Smooth muscle cell (in vitro differentiated cells): ENCODE data around the gene PRSS50. TPM values are rescaled to one million over a fixed set of nuclear protein-coding genes. Genes with fewer than 3 reads are reported as not detected.

Experiments
- DNase-seq: peaks from one replicate; lab custom pipeline; 2025; ENCODE audit not compliant: unreplicated experiment; lab: John Stamatoyannopoulos, UW
- H2AFZ ChIP-seq: fragments of 200-600 bp; sonication (generic); 2 replicates; pipeline ENCODE4 v1.6.0; 2016; ENCODE audit warnings: antibody characterized with exemption, low read depth, mild to moderate bottlenecking
- H3F3A ChIP-seq: fragments of 200-600 bp; sonication (generic); 2 replicates; pipeline ENCODE4 v1.6.0; 2017; ENCODE audit warnings: antibody characterized with exemption, low read depth
- H3K27ac ChIP-seq: fragments of 200-600 bp; sonication (generic); 2 replicates; pipeline ENCODE4 v1.5.1; 2016; ENCODE audit warnings: low read depth, mild to moderate bottlenecking
- H3K27me3 ChIP-seq: fragments of 200-600 bp; sonication (generic); 2 replicates; pipeline ENCODE4 v1.6.1; 2016; ENCODE audit warnings: low read depth, mild to moderate bottlenecking
- H3K36me3 ChIP-seq: fragments of 200-600 bp; sonication (generic); 2 replicates; pipeline ENCODE4 v1.5.1; 2016; ENCODE audit warnings: low read depth
- H3K4me1 ChIP-seq: fragments of 200-600 bp; sonication (generic); 2 replicates; pipeline ENCODE4 v1.5.1; 2016; ENCODE audit warnings: low read depth
- H3K4me2 ChIP-seq: fragments of 200-600 bp; sonication (generic); 2 replicates; pipeline ENCODE4 v1.6.0; 2016; ENCODE audit warnings: mild to moderate bottlenecking
- H3K4me3 ChIP-seq: fragments of 200-600 bp; sonication (generic); 2 replicates; pipeline ENCODE4 v1.5.1; 2016; ENCODE audit warnings: mild to moderate bottlenecking
- H3K79me2 ChIP-seq: fragments of 200-600 bp; sonication (generic); 2 replicates; pipeline ENCODE4 v1.6.0; 2016; ENCODE audit warnings: low read depth, mild to moderate bottlenecking
- H3K9ac ChIP-seq: fragments of 200-600 bp; sonication (generic); 2 replicates; pipeline ENCODE4 v1.6.0; 2016; ENCODE audit warnings: low read depth
- H3K9me3 ChIP-seq: fragments of 200-600 bp; sonication (generic); replicated peaks from 2 replicates; pipeline ENCODE4 v1.5.1; 2016; ENCODE audit warnings: low read depth
- H4K20me1 ChIP-seq: fragments of 200-600 bp; sonication (generic); 2 replicates; pipeline ENCODE4 v1.6.0; 2016; ENCODE audit warnings: low read depth
- WGBS: methylation state at CpG from one replicate; pipeline ENCODE4 v1.1.7; 2016; ENCODE audit warnings: low lambda C conversion rate; 5-methylcytosine and 5-hydroxymethylcytosine counted together
- polyA plus RNA-seq: library from polyadenylated mRNA; unstranded; fragments of >200 nt; fragmentation: Nextera tagmentation; extraction: Ambion mirVana; gene quantifications from 2 replicates; pipeline ENCODE4 v1.2.1, GENCODE V29; 2016
- total RNA-seq: library from RNA; depleted of rRNA; stranded (reverse); fragments of >200 nt; gene quantifications from 2 replicates; pipeline ENCODE4 v1.2.3, GENCODE V29; 2014
- TF ChIP-seq, protein P1 (sequence below): fragments of 200-600 bp; sonication (generic); IDR thresholded peaks from 2 replicates; pipeline ENCODE4 v1.5.1; 2017; ENCODE audit warnings: borderline replicate concordance, mild to moderate bottlenecking, antibody characterized with exemption; ENCODE audit not compliant: insufficient read depth, poor library complexity, severe bottlenecking

The PRSS50 gene
- total and polyA plus RNA-seq, 2 experiments from 2014 or later, result 0.54 to 0.73 TPM

DNA sequence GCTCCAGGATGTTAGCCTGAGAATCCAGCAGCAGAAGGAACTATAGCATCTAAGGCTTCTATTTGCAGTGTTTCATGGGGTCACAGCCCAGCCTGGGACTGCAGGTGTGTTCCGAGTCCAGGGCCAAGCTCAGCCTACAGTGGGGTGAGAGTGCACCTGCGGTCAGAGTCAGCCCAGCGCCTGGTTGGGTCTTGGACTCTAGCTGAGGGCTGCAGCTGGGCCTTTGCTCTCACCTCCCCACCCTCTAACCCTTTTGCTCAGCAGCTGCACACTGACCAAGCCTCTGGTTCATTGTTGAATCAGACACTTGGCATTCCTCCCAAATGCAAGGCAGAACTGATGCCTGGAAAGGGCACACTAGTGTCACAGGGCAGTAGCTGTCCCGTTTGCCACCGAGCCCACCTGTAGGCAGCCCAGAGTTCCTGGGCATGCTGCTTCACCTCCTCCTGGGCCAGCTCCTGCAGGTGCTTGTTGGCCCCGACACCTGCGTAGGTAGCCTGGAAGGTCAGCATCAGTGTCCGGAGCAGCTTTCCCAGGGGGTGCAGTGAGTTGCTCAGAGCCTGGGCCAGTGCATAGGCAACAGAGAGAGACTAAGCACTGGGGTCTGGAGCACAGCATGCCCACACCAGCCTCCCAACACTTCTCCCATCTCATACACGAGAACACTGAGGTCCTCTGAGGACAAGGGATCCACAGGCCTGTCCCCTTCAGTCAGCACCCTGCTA is 41.7 kb downstream of the PRSS50 start:
- H3K9me3 ChIP-seq, result no peaks in the 10 kb centered on the region
- H3K9ac ChIP-seq, result no peak overlapping the region
- H3K27me3 ChIP-seq, result no peaks in the 10 kb centered on the region
- no peaks in the 10 kb centered on the region for H3F3A ChIP-seq
- H2AFZ ChIP-seq, result no peak overlapping the region
- no peaks in the 10 kb centered on the region for H4K20me1 ChIP-seq
- H3K79me2 ChIP-seq, result no peaks in the 10 kb centered on the region
- WGBS, result 93% methylated on average over 9 of the region's 9 CpGs
- H3K4me2 ChIP-seq, result no peak overlapping the region
- no peaks in the 10 kb centered on the region for H3K4me1 ChIP-seq
- no peak overlapping the region for H3K4me3 ChIP-seq
- DNase-seq, result no peak
- H3K27ac ChIP-seq, result no peak overlapping the region
- H3K36me3 ChIP-seq, result no peaks in the 10 kb centered on the region
- TF ChIP-seq, protein P1, sequence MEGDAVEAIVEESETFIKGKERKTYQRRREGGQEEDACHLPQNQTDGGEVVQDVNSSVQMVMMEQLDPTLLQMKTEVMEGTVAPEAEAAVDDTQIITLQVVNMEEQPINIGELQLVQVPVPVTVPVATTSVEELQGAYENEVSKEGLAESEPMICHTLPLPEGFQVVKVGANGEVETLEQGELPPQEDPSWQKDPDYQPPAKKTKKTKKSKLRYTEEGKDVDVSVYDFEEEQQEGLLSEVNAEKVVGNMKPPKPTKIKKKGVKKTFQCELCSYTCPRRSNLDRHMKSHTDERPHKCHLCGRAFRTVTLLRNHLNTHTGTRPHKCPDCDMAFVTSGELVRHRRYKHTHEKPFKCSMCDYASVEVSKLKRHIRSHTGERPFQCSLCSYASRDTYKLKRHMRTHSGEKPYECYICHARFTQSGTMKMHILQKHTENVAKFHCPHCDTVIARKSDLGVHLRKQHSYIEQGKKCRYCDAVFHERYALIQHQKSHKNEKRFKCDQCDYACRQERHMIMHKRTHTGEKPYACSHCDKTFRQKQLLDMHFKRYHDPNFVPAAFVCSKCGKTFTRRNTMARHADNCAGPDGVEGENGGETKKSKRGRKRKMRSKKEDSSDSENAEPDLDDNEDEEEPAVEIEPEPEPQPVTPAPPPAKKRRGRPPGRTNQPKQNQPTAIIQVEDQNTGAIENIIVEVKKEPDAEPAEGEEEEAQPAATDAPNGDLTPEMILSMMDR, result no peak

DNA sequence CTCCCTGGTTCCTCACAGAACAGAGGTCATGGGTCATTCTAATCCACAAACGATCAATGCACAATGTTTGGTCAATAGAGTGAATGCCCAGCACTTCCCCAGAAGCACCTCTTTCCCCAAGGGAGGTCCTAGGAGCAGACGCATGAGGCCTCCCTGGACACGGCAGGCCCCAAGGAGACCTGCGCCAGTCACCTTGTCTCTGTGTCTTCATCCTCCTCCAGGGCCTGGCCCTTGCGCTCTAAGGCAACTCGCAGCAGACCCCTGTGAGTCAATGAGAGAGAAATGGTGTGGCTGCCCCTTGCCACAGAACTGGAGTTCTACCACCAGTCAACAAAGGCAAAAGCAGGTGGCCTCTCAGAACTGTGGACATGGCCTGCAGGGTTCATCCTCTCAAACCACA is 42.2 kb downstream of the PRSS50 start:
- H3K79me2 ChIP-seq, result no peaks in the 10 kb centered on the region
- TF ChIP-seq, protein P1, result no peak
- H3K4me3 ChIP-seq, result no peak overlapping the region
- no peak overlapping the region for H3K27ac ChIP-seq
- no peaks in the 10 kb centered on the region for H3K27me3 ChIP-seq
- no peak overlapping the region for H3K9ac ChIP-seq
- H3K9me3 ChIP-seq, result no peaks in the 10 kb centered on the region
- H2AFZ ChIP-seq, result no peak overlapping the region
- DNase-seq, result no peak
- no peaks in the 10 kb centered on the region for H4K20me1 ChIP-seq
- no peak overlapping the region for H3K4me2 ChIP-seq
- no peaks in the 10 kb centered on the region for H3K36me3 ChIP-seq
- 96% methylated on average over 6 of the region's 6 CpGs for WGBS
- H3K4me1 ChIP-seq, result no peaks in the 10 kb centered on the region
- H3F3A ChIP-seq, result no peaks in the 10 kb centered on the region

DNA sequence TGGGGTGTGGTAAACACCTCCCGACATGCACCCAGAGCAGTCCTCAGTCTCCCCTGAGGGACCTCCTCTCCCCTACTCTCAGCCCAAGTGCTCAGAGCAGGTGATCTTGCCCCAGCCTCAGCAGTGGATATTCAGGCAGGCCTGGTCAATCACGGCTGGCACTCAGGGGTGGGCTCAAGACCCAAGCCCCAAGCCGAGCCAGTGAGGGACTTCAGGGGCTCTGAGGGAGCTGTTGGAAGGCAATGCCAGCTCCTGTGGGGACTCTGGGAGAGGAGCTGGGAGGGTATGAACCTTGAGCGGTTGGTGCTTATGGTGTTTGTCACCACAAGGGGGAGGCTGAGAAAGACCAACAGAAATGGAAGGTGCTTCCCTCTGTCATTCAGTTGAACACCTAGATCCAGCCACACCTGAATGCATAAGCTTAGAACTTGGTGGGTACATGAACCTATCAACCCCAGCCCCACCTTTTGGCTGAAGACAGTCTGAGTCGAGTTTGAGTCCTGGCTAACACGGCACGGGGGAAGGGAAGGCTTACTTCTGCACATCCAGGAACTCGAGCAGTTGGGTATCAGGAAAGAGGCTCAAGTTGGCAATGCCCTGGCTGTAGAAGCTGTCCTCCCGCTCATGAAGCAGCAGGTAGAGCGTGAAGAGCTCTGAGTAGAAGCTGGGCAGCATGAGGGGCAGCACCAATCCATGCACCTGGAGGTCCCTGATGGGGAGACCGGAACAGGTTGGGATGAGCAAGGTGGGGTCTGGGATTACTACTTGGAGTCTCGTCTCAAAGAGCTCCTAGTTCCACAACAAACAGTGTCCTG is 43.4 kb downstream of the PRSS50 start:
- no peak overlapping the region for H2AFZ ChIP-seq
- 93% methylated on average over 12 of the region's 12 CpGs for WGBS
- no peak for DNase-seq
- no peak overlapping the region for H3K27ac ChIP-seq
- TF ChIP-seq, protein P1, result peak; percentile 11
- H3K27me3 ChIP-seq, result no peaks in the 10 kb centered on the region
- H3F3A ChIP-seq, result no peaks in the 10 kb centered on the region
- H3K4me2 ChIP-seq, result no peak overlapping the region
- H3K4me1 ChIP-seq, result no peaks in the 10 kb centered on the region
- H3K36me3 ChIP-seq, result no peaks in the 10 kb centered on the region
- H4K20me1 ChIP-seq, result no peaks in the 10 kb centered on the region
- no peak overlapping the region for H3K4me3 ChIP-seq
- H3K9ac ChIP-seq, result no peak overlapping the region
- H3K9me3 ChIP-seq, result no peaks in the 10 kb centered on the region
- no peaks in the 10 kb centered on the region for H3K79me2 ChIP-seq
